ENCODE measurements around the gene CFLAR. TPM values are rescaled to one million over a fixed set of nuclear protein-coding genes. Genes with fewer than 3 reads are reported as not detected.

Gene CFLAR
- total RNA-seq, 4 donors from 2014 or later, result 145 to 346 (median 176) TPM

- Histone ChIP-seq H3K27ac (no peak overlapping the region), H3K27me3 (no peaks in the 10 kb centered on the region), H3K4me3 (no peak overlapping the region), H3K36me3 (no peaks in the 10 kb centered on the region), H3K4me1 (no peaks in the 10 kb centered on the region), H3K9me3 (no peaks in the 10 kb centered on the region)
- ATAC-seq, result no peak
- TF ChIP-seq, protein P1, sequence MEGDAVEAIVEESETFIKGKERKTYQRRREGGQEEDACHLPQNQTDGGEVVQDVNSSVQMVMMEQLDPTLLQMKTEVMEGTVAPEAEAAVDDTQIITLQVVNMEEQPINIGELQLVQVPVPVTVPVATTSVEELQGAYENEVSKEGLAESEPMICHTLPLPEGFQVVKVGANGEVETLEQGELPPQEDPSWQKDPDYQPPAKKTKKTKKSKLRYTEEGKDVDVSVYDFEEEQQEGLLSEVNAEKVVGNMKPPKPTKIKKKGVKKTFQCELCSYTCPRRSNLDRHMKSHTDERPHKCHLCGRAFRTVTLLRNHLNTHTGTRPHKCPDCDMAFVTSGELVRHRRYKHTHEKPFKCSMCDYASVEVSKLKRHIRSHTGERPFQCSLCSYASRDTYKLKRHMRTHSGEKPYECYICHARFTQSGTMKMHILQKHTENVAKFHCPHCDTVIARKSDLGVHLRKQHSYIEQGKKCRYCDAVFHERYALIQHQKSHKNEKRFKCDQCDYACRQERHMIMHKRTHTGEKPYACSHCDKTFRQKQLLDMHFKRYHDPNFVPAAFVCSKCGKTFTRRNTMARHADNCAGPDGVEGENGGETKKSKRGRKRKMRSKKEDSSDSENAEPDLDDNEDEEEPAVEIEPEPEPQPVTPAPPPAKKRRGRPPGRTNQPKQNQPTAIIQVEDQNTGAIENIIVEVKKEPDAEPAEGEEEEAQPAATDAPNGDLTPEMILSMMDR (IDR thresholded peaks at IDR 0.05), result no peak
- TF ChIP-seq POLR2A (IDR thresholded peaks at IDR 0.05) (no peak), EP300 (IDR thresholded peaks at IDR 0.05) (no peak), POLR2AphosphoS5 (IDR thresholded peaks at IDR 0.05) (no peak)
- 70 to 75% methylated on average over 1 to 2 of the region's 3 CpGs for WGBS, 2 donors (ENCODE audit: low coverage in 1 of 2)
These were observed 79.4 kb downstream of the CFLAR start for GRCh38 chr2:201195331-201195730.

DNA sequence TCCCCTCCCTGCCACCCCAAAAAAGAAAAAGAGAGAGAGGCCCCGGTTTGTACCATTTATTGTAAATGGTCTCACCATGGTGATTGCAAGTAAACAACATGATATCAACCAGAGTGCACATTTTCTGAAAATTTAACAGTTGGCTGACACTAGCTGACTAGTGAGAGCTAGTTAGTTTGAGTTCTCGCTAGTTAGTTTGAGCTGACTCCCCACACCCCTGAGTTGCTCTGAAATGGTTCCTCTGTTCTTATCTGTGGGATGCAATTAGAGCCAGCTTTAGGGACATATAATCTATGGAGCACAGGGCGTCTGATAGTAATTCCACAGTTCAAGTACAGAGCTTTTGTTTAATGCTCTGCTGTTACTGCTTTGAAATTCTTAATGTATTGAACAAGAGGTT lies 80.0 kb downstream of the CFLAR start:
- Histone ChIP-seq H3K4me3 (no peak overlapping the region), H3K27me3 (no peaks in the 10 kb centered on the region), H3K4me1 (no peaks in the 10 kb centered on the region), H3K27ac (no peak overlapping the region), H3K9me3 (no peaks in the 10 kb centered on the region), H3K36me3 (no peaks in the 10 kb centered on the region)
- WGBS, 2 donors (ENCODE audit: low coverage in 1 of 2), result 48 to 54% methylated on average over 2 to 3 of the region's 3 CpGs
- TF ChIP-seq, protein P1 (IDR thresholded peaks at IDR 0.05), result no peak
- TF ChIP-seq EP300 (IDR thresholded peaks at IDR 0.05) (no peak), POLR2AphosphoS5 (IDR thresholded peaks at IDR 0.05) (no peak), POLR2A (IDR thresholded peaks at IDR 0.05) (no peak)
- ATAC-seq, result no peak

GRCh38 chr2:201196803-201197202 lies 80.8 kb downstream of the CFLAR start:
- no peak for ATAC-seq
- Histone ChIP-seq H3K27me3 (no peaks in the 10 kb centered on the region), H3K4me3 (no peak overlapping the region), H3K4me1 (no peaks in the 10 kb centered on the region), H3K9me3 (no peaks in the 10 kb centered on the region), H3K36me3 (no peaks in the 10 kb centered on the region), H3K27ac (no peak overlapping the region)
- WGBS, 2 donors (ENCODE audit: low coverage in 1 of 2), result 100% methylated on average over 1 of the region's 1 CpG
- TF ChIP-seq, protein P1 (IDR thresholded peaks at IDR 0.05), result no peak
- no peak for TF ChIP-seq POLR2A (IDR thresholded peaks at IDR 0.05)
- no peak for TF ChIP-seq POLR2AphosphoS5 (IDR thresholded peaks at IDR 0.05)
- no peak for TF ChIP-seq EP300 (IDR thresholded peaks at IDR 0.05)

- 67 to 69% methylated on average over 3 to 4 of the region's 4 CpGs for WGBS, 2 donors (ENCODE audit: low coverage in 1 of 2)
These were observed 81.8 kb downstream of the CFLAR start for GRCh38 chr2:201197781-201198180.

DNA sequence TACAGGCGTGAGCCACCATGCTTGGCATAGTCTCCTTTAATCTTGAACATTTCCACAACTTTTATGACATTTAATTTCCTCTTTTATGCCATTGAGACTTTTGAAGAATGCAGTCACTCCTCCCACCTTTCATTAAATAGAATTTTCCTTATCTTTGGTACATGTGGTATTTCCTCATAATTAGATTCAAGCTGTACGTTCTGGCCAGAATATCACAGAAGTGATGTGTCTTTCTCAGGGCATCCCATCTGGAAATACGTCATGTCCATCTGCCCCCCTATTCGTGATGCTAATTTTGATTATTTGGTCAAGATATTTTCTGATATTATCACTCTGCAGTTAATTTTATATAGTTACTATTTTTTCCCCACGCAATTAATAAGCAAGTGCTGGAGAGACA lies 83.9 kb downstream of the CFLAR start:
- TF ChIP-seq, protein P1 (IDR thresholded peaks at IDR 0.05), result no peak
- TF ChIP-seq POLR2AphosphoS5 (IDR thresholded peaks at IDR 0.05) (no peak), EP300 (IDR thresholded peaks at IDR 0.05) (no peak), POLR2A (IDR thresholded peaks at IDR 0.05) (no peak)
- WGBS, 2 donors (ENCODE audit: low coverage in 1 of 2), result 78 to 80% methylated on average over 5 of the region's 5 CpGs

More at GRCh38 chr2:201197781-201198180, 81.8 kb downstream of the CFLAR start:
- H3K27ac ChIP-seq, result no peak overlapping the region
- H3K27me3 ChIP-seq, result no peaks in the 10 kb centered on the region
- TF ChIP-seq, protein P1 (IDR thresholded peaks at IDR 0.05), result no peak
- TF ChIP-seq EP300 (IDR thresholded peaks at IDR 0.05) (no peak), POLR2A (IDR thresholded peaks at IDR 0.05) (no peak), POLR2AphosphoS5 (IDR thresholded peaks at IDR 0.05) (no peak)
- H3K9me3 ChIP-seq, result no peaks in the 10 kb centered on the region
- H3K4me3 ChIP-seq, result no peak overlapping the region
- no peaks in the 10 kb centered on the region for H3K36me3 ChIP-seq
- no peak for ATAC-seq
- H3K4me1 ChIP-seq, result no peaks in the 10 kb centered on the region

More for the DNA sequence above, 83.9 kb downstream of the CFLAR start:
- Histone ChIP-seq H3K4me3 (no peak overlapping the region), H3K4me1 (peaks cover 0 to 14% (median 0%) of the 10 kb centered on the region in 3 donors), H3K27ac (no peak overlapping the region), H3K9me3 (no peaks in the 10 kb centered on the region), H3K27me3 (no peaks in the 10 kb centered on the region), H3K36me3 (no peaks in the 10 kb centered on the region)
- no peak for ATAC-seq
